DOHH2 (cell line): Measurements from ENCODE around the gene RECQL.

Experiments used
- H3F3A ChIP-seq: fragments of 200-600 bp; sonication (generic), shearing (Covaris generic); 2 replicates; pipeline ENCODE4 v1.6.0; 2016; ENCODE audit warnings: antibody characterized with exemption, mild to moderate bottlenecking; ENCODE audit not compliant: control insufficient read depth, insufficient read depth
- H3K27ac ChIP-seq: fragments of 200-600 bp; sonication (generic); 2 replicates; pipeline ENCODE4 v1.5.1; 2014; ENCODE audit warnings: low read depth, mild to moderate bottlenecking, low read length, moderate library complexity
- H3K27me3 ChIP-seq: fragments of 200-600 bp; sonication (generic); 2 replicates; pipeline ENCODE4 v1.6.1; 2014; ENCODE audit warnings: mild to moderate bottlenecking, low read length, mixed read lengths; ENCODE audit not compliant: control insufficient read depth
- H3K36me3 ChIP-seq: fragments of 200-600 bp; sonication (generic); 2 replicates; pipeline ENCODE4 v1.6.1; 2014; ENCODE audit warnings: mild to moderate bottlenecking, low read length, moderate library complexity, mixed read lengths; ENCODE audit not compliant: control insufficient read depth
- H3K4me1 ChIP-seq: fragments of 200-600 bp; sonication (generic); 2 replicates; pipeline ENCODE4 v1.6.1; 2014; ENCODE audit warnings: mild to moderate bottlenecking, low read length, mixed read lengths; ENCODE audit not compliant: control insufficient read depth
- H3K4me2 ChIP-seq: fragments of 200-600 bp; sonication (generic); 2 replicates; pipeline ENCODE4 v1.6.0; 2014; ENCODE audit warnings: mild to moderate bottlenecking, low read length, moderate library complexity
- H3K4me3 ChIP-seq: fragments of 200-600 bp; sonication (generic); 2 replicates; pipeline ENCODE4 v1.5.1; 2014; ENCODE audit warnings: mild to moderate bottlenecking, low read length, mixed read lengths
- H3K79me2 ChIP-seq: fragments of 200-600 bp; sonication (generic); 2 replicates; pipeline ENCODE4 v1.6.1; 2014; ENCODE audit warnings: mild to moderate bottlenecking, low read length, mixed read lengths; ENCODE audit not compliant: control insufficient read depth
- H3K9me2 ChIP-seq: fragments of 200-600 bp; sonication (generic); replicated peaks from 2 replicates; pipeline ENCODE4 v1.6.1; 2014; ENCODE audit warnings: mild to moderate bottlenecking, low read length, mixed read lengths; ENCODE audit not compliant: control insufficient read depth
- H3K9me3 ChIP-seq: fragments of 200-600 bp; sonication (generic); 2 replicates; pipeline ENCODE4 v1.6.1; 2014; ENCODE audit warnings: antibody characterized with exemption, low read length, mixed read lengths; ENCODE audit not compliant: control insufficient read depth, insufficient read depth
- H4K20me1 ChIP-seq: fragments of 200-600 bp; sonication (generic); 2 replicates; pipeline ENCODE4 v1.6.0; 2014; ENCODE audit warnings: low read depth, mild to moderate bottlenecking, antibody characterized with exemption, low read length, moderate library complexity; ENCODE audit not compliant: control insufficient read depth, insufficient read depth
- CTCF ChIP-seq: fragments of 200-600 bp; sonication (generic); IDR thresholded peaks from one replicate; pipeline ENCODE4 v1.5.1; 2014; ENCODE audit warnings: antibody characterized with exemption, mild to moderate bottlenecking, low read depth, low read length; ENCODE audit not compliant: poor library complexity, severe bottlenecking
- EZH2phosphoT487 ChIP-seq: fragments of 200-600 bp; sonication (generic); IDR thresholded peaks from 2 replicates; pipeline ENCODE4 v1.6.1; 2017; ENCODE audit warnings: borderline replicate concordance, mild to moderate bottlenecking, antibody characterized with exemption, low read length, moderate library complexity, mixed read lengths

Gene RECQL

GRCh38 chr12:21439347-21439746, 62.1 kb downstream of the RECQL start:
- Histone ChIP-seq H3K4me2 (peak overlapping the region; percentile 73), H3K4me3 (peak overlapping the region; percentile 82), H3K27me3 (no peaks in the 10 kb centered on the region)

GRCh38 chr12:21438643-21439042, 62.8 kb downstream of the RECQL start:
- Histone ChIP-seq H3K36me3 (peaks cover 33% of the 10 kb centered on the region), H3K9me3 (no peaks in the 10 kb centered on the region), H3K79me2 (peaks cover 49% of the 10 kb centered on the region), H3K4me1 (peaks cover 19% of the 10 kb centered on the region), H3F3A (peaks cover 9% of the 10 kb centered on the region; the same call in 1 of the 2 replicates), H3K27ac (no peak overlapping the region; the same call in 1 of the 2 replicates), H4K20me1 (no peaks in the 10 kb centered on the region), H3K4me2 (peak overlapping the region; percentile 73), H3K27me3 (no peaks in the 10 kb centered on the region), H3K9me2 (no peaks in the 10 kb centered on the region), H3K4me3 (peak overlapping the region; percentile 82)
- TF ChIP-seq EZH2phosphoT487 (no peak), CTCF (no peak)

More at GRCh38 chr12:21439347-21439746, 62.1 kb downstream of the RECQL start:
- Histone ChIP-seq H3K27ac (no peak overlapping the region), H3K9me2 (no peaks in the 10 kb centered on the region), H3F3A (peaks cover 9% of the 10 kb centered on the region; the same call in 1 of the 2 replicates), H4K20me1 (no peaks in the 10 kb centered on the region), H3K79me2 (peaks cover 53% of the 10 kb centered on the region), H3K4me1 (peaks cover 19% of the 10 kb centered on the region), H3K9me3 (no peaks in the 10 kb centered on the region), H3K36me3 (peaks cover 39% of the 10 kb centered on the region)
- TF ChIP-seq EZH2phosphoT487 (no peak), CTCF (no peak)

- peaks cover 19% of the 10 kb centered on the region for H3K79me2 ChIP-seq
- H3F3A ChIP-seq, result peaks cover 9% of the 10 kb centered on the region; the same call in 1 of the 2 replicates
- H3K4me2 ChIP-seq, result no peak overlapping the region
- H3K27ac ChIP-seq, result no peak overlapping the region
- no peaks in the 10 kb centered on the region for H4K20me1 ChIP-seq
- TF ChIP-seq CTCF, result no peak
- TF ChIP-seq EZH2phosphoT487, result no peak
- peaks cover 5% of the 10 kb centered on the region; the same call in 1 of the 2 replicates for H3K36me3 ChIP-seq
- H3K4me3 ChIP-seq, result no peak overlapping the region
- no peaks in the 10 kb centered on the region for H3K9me3 ChIP-seq
- no peaks in the 10 kb centered on the region for H3K9me2 ChIP-seq
- H3K27me3 ChIP-seq, result no peaks in the 10 kb centered on the region
- H3K4me1 ChIP-seq, result peaks cover 19% of the 10 kb centered on the region
Observed at GRCh38 chr12:21434699-21435098, 66.7 kb downstream of the RECQL start.
